Stimulated activated CD8-positive, alpha-beta memory T cell treated with anti-CD3 and anti-CD28 coated beads, Interleukin-2, amount 100 ng/mL, for 48 hours (primary cell): ENCODE results near the gene LVRN.

Experiments
- DNase-seq, 2 donors: peaks; one replicate each; pipeline ENCODE4 v3.0.0-alpha.2; 2020; ENCODE audit warnings: low read depth in 2 of 2

The LVRN gene

DNA sequence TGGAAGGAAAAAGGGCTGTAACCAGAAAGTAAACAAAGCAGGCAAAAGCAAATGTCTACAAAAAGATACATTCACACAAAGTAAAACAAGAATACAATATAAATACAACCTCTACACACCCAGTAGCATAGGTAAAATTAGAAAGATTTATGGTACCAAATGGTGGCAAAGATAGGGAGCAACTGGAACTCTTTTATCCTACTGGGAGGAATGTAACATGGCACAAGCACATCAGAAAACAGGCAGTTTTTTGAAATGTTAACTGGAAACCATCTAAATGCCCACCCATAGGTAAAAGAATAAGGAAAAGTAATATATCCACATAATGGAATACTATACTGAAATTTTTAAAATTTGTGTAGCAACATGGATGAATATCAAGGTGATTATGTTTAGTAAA is 61.3 kb downstream of the LVRN start:
- no peak for DNase-seq

DNA sequence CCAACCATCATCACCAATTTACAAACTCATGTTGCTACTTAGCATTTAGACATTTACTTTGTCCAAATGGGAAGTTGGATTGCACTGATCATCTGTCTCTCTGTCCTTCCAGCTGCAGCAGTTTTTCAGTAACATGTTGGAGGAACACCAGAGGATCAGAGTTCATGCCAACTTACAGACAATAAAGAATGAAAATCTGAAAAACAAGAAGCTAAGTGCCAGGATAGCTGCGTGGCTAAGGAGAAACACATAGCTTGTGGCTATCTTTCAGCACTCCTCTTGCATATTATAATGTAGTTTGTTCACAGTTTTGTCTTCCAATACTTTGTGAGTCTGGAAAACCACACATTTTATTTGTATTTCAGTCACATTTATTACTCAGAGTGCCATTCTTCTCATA is 63.6 kb downstream of the LVRN start:
- no peak for DNase-seq

DNA sequence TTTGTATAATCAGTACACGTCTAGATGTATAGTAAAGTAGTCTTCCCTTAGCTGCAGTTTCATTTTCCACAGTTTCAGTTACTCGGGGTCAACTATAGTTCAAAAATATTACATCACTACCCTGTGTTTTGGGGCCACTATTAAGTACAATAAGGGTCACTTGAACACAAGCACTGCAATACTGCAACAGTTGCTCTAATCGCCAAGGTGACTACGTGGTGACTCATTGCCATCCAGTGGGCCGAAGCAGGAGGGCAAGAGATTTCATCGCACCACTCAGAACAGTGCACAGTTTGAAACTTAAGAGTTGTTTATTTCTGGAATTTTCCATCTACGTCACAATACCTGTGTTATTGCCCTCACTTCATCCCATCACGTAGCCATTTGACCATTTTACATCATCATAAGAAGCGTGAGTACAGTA is 69.8 kb downstream of the LVRN start, which contains the start of gene ARL14EPL:
TSS of gene ARL14EPL (plus strand) at position 379 of the 424 bp plus-strand sequence. CDS start 18,994 bp downstream, outside the sequence.
- no peak for DNase-seq

GRCh38 chr5:116032991-116033390 is 70.7 kb downstream of the LVRN start:
- no peak for DNase-seq

DNA sequence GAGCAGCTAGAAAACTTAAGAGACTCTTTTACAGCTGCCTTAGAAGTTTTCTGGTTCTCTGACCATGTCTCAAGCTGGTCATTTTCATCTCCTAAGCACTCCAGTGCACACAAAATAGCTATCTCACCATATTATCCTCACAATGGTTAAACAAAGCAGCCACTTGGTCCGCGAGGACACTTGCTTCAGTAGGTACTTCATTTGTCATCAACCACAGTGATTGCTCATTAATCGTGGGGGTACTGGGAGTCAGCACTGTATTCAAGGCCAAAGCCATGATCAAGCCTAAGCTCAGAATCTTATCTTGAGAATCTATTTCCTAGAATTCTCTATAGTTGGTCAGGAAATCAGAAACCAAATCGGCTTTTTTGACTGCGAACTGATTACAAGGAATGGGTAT is 72.8 kb downstream of the LVRN start:
- no peak for DNase-seq

DNA sequence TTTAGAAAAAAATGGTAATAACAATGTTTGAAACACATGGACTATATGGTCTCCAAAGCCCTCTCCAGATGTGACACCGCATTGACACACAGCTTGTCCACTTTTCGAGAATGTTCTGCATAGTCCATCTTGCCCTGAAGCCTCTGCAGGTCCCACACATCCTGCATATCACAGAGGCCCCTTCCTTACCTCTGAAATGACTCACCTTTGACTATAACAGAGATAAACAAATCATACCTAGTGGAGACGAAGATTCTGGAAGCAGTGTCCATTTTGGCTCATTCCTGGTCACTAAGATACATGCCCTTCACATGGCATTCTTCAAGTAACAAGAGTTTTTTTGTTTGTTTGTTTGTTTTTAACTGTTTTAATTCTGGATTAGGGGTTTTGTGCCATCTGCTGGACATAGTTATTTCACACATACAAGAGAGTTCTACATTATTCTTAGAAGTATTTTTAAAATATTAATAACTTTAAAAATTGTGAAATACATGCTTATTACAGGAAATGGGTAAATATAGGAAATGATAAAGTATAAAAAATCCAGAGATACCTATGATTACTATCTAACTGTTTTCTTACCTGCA is 75.1 kb downstream of the LVRN start:
- DNase-seq, result no peak

DNA sequence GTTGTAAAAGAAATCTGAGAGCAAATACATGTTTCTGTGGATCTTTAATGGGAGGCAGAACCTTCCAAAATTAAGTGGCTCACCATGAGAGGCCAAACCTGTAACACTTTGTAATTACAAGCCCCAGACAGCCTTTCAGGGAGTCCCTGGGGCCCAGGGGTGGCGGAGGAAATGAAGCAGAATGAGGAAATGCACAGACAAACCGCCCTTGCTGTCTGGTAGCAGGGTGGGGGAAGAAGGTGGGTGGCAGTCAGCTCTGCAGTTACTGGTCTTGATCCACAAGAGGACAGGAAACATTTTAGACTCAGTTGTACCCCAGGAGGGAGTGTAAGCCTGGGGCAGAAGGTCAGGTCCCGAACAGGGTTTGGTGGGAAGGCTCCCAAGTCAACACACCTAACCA is 76.5 kb downstream of the LVRN start:
- DNase-seq, result no peak

- no peak for DNase-seq
These were observed 80.1 kb downstream of the LVRN start for GRCh38 chr5:116042375-116042774.

GRCh38 chr5:116044073-116044472 is 81.8 kb downstream of the LVRN start:
- DNase-seq, result no peak

DNA sequence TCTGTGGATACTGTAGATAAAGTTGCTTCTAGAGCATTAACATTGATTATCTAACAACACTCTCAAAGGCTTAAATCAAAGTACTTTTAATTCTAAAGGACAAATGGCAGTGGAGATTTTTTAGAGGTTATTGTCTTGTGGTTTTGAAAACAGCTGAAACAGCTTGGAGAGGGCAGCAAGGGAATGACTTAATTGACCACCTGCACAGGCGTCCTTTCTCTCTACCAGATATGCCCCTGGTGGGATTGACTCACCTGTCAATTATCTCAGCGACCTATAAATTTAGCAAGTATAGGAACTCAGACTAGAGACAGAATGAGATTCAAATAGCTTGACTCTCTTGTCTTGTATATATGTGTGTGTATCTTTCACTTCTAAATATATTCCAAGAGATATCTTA is 83.5 kb downstream of the LVRN start:
- no peak for DNase-seq

GRCh38 chr5:116046261-116046660 is 84.0 kb downstream of the LVRN start:
- no peak for DNase-seq

- no peak for DNase-seq
These were observed 84.5 kb downstream of the LVRN start for GRCh38 chr5:116046823-116047222.

DNA sequence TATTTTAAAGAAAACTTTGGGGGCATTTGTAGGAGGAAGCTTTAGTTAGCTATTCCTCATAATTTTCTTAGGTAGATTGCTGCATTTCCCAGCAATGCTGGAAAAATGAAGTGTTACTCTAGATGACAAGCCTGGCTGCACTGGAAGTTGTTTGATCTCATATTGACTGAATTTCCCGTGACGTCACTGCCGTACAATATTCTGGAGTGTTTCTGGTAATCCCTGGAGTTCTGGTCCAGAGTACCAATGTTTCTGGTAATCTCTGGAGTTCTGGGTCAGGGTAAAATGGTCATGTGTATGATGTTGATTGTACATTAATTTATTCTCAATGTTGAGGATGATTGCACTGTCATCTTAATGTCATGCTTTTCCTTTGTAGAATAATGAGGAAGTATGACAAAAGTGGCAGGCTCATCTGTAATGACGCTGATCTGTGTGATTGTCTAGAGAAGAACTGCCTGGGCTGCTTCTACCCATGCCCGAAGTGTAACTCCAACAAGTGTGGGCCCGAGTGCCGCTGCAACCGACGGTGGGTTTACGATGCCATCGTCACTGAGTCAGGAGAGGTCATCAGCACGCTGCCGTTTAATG is 96.2 kb downstream of the LVRN start:
- no peak for DNase-seq

DNA sequence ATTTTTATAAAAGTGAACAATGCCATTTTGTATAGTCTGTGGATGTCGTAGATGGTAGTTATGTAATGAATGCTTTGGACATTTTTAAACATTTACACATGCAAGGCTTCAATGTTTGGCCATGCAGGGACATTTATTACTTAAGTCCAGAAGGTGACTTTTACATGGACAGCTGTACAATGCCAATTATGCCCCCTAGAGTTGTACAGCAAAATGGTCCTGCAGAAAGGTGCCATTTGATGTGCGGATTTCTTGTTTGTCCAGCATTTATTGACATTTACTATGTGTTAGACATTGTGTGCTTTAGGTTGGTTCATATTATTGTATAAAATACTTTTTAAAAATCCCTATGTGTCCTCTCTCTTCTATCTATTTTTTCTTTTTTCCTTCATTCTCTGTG is 100.1 kb downstream of the LVRN start:
- no peak for DNase-seq

- no peak for DNase-seq
These were observed 101.7 kb downstream of the LVRN start for GRCh38 chr5:116063950-116064349.

DNA sequence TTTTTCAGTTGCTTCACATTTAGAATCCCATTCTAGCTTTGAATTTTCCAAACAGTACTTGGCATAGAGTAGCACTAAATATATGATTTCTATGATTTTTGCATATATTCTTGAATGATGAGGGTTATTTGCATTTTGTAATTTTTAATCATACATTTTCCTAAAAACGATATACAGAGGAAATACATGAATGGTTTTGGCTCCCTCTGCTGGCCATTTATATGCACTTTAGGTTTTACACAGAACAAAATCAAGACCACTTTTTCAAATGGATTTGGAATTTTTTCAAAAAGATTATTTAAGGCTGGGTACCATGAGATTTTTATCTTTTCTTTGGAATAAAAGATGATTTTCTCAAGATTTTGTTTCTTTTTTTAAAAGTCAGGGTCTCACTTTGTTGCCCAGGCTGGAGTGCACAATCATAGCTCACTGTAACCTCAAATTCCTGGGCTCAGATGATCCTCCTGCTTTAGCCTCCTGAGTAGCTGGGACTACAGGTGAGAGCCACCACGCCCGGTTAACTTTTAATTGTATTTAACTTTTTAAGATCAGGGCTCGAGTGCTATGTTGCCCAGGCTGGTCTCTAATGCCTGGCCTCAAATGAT is 105.9 kb downstream of the LVRN start:
- DNase-seq, result no peak

- no peak for DNase-seq
These were observed 108.9 kb downstream of the LVRN start for GRCh38 chr5:116071211-116071610.

DNA sequence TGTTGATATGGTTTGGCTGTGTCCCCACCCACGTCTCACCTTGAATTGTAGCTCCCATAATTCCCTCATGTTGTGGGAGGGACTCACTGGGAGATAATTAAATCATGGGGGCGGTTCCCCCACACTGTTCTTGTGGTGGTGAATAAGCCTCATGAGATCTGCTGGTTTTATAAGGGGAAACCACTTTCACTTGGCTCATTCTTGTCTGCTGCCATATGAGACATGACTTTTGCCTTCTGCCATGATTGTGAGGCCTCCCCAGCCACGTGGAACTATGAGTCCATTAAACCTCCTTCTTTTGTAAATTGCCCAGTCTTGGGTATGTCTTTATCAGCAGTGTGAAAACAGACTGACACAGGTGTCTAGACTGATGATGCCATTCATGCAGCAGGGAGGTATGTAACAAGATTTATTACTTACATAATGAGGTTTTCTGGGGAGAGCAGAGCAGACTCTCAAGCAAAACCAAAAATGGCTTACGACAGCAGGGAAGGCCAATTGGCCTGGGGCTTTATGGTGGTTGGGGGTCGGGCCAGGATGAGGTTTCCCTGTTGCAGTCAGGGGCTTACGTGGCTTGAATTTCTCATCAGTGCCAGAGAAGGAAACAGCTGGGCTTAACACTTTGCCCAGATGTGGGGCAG is 113.0 kb downstream of the LVRN start:
- no peak for DNase-seq

GRCh38 chr5:116076496-116076895 is 114.2 kb downstream of the LVRN start:
- DNase-seq, result no peak
